ENCODE results near the gene DIO3.

DNA sequence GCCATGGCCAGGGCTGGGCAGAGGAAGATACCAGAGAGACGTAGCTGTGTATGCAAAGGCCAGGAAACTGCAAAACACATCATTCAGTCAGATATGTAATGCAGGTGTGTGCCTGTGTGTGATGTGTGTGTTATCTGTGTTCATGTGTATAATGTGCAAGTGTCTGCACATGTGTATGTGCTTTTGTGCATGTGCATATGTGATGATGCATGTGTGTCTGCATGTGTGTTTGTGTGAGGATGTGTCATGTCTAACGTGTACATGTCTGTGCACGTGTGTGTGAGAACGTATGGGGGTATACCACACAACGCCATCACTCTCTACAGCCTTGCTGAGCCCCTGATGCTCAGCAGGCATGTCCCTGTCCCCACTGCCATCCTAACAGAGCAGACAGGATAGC is 9.7 kb downstream of the DIO3 start:
- TF ChIP-seq YY1 (IDR thresholded peaks at IDR 0.05; ENCODE audit: insufficient read depth, insufficient read length) (no peak), ZNF274 (IDR thresholded peaks at IDR 0.05; ENCODE audit: low read depth, low read length) (no peak), SUZ12 (IDR thresholded peaks at IDR 0.05; ENCODE audit: extremely low read depth, insufficient read depth, insufficient read length) (no peak)
